ENCODE results near the gene SAPCD1.

DNA sequence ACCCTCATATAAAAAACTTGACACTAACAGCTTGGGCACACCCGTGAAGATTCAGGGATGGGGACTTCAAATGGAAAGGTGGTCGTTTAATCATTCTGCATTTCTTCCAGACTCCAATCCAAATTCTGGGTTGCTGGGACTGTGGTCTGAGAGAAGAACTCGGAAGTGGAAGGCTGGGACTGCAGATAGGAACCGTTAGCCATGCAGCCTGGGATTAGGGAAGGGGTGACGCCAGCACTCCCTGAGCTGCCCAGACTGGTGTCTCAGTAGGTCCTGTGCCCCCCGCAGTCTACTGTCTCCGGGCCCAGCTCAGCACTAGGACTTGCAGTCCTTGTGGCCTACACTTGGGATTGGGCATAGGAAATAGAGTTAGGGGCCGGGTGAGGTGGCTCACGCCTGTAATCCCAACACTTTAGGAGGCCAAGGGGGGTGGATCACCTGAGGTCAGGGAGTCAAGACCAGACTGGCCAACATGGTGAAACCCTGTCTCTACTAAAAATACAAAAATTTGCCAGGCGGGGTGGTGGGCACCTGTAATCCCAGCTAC is 25.6 kb upstream of the SAPCD1 start:
- TF ChIP-seq POLR2A (IDR thresholded peaks at IDR 0.05; ENCODE audit: borderline replicate concordance, extremely low read depth, insufficient read depth, insufficient read length) (no peak), RAD21 (IDR thresholded peaks at IDR 0.05; ENCODE audit: low read depth) (no peak), CEBPB (IDR thresholded peaks at IDR 0.05; ENCODE audit: low read depth) (no peak), SP1 (IDR thresholded peaks at IDR 0.05; ENCODE audit: low read depth) (no peak), ZFX (IDR thresholded peaks at IDR 0.05) (no peak), ZNF274 (IDR thresholded peaks at IDR 0.05; ENCODE audit: low read depth, low read length) (no peak), FOSL1 (IDR thresholded peaks at IDR 0.05; ENCODE audit: low read depth) (no peak), EGR1 (IDR thresholded peaks at IDR 0.05; ENCODE audit: low read depth) (no peak)
- TF ChIP-seq, protein P1, sequence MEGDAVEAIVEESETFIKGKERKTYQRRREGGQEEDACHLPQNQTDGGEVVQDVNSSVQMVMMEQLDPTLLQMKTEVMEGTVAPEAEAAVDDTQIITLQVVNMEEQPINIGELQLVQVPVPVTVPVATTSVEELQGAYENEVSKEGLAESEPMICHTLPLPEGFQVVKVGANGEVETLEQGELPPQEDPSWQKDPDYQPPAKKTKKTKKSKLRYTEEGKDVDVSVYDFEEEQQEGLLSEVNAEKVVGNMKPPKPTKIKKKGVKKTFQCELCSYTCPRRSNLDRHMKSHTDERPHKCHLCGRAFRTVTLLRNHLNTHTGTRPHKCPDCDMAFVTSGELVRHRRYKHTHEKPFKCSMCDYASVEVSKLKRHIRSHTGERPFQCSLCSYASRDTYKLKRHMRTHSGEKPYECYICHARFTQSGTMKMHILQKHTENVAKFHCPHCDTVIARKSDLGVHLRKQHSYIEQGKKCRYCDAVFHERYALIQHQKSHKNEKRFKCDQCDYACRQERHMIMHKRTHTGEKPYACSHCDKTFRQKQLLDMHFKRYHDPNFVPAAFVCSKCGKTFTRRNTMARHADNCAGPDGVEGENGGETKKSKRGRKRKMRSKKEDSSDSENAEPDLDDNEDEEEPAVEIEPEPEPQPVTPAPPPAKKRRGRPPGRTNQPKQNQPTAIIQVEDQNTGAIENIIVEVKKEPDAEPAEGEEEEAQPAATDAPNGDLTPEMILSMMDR (IDR thresholded peaks at IDR 0.05 in 2 of 3, conservative IDR thresholded peaks at IDR 0.05 in 1 of 3; ENCODE audit: borderline replicate concordance in 1 of 3, insufficient read depth in 1 of 3, low read depth in 2 of 3, low read length in 2 of 3), result no peak
- TF ChIP-seq, protein P2, sequence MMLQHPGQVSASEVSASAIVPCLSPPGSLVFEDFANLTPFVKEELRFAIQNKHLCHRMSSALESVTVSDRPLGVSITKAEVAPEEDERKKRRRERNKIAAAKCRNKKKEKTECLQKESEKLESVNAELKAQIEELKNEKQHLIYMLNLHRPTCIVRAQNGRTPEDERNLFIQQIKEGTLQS (IDR thresholded peaks at IDR 0.05), result no peak
- TF ChIP-seq, protein P3, sequence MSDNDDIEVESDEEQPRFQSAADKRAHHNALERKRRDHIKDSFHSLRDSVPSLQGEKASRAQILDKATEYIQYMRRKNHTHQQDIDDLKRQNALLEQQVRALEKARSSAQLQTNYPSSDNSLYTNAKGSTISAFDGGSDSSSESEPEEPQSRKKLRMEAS (IDR thresholded peaks at IDR 0.05), result no peak

Data from HCT116 (cell line).